ENCODE data around the gene TXNRD2. TPM values are rescaled to one million over a fixed set of nuclear protein-coding genes. Genes with fewer than 3 reads are reported as not detected.
"Not testable (repeated sequence)": the region's sequence is repeated elsewhere in the genome, so short reads cannot be mapped to it uniquely, and the experiment has no call there.

Gene TXNRD2
- total and polyA plus RNA-seq, 8 donors = 6.4 to 69.5 (median 42.3) TPM

GRCh38 chr22:19929586-19930550 is 11.8 kb downstream of the TXNRD2 start:
- Histone ChIP-seq H3K4me1 (peaks cover 7 to 24% (median 22%) of the 10 kb centered on the region in 4 donors), H3K27ac (no peak overlapping the region), H3K4me3 (no peak overlapping the region), H3K36me3 (peaks cover 0 to 22% (median 15%) of the 10 kb centered on the region in 4 donors), H3K27me3 (no peaks in the 10 kb centered on the region), H3K9me3 (peaks cover 0 to under 1% (median 0%) of the 10 kb centered on the region in 4 donors)
- no peak for DNase-seq
- TF ChIP-seq, protein P1, sequence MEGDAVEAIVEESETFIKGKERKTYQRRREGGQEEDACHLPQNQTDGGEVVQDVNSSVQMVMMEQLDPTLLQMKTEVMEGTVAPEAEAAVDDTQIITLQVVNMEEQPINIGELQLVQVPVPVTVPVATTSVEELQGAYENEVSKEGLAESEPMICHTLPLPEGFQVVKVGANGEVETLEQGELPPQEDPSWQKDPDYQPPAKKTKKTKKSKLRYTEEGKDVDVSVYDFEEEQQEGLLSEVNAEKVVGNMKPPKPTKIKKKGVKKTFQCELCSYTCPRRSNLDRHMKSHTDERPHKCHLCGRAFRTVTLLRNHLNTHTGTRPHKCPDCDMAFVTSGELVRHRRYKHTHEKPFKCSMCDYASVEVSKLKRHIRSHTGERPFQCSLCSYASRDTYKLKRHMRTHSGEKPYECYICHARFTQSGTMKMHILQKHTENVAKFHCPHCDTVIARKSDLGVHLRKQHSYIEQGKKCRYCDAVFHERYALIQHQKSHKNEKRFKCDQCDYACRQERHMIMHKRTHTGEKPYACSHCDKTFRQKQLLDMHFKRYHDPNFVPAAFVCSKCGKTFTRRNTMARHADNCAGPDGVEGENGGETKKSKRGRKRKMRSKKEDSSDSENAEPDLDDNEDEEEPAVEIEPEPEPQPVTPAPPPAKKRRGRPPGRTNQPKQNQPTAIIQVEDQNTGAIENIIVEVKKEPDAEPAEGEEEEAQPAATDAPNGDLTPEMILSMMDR (IDR thresholded peaks at IDR 0.05) = no peak
- TF ChIP-seq POLR2A (IDR thresholded peaks at IDR 0.05) (no peak), EP300 (IDR thresholded peaks at IDR 0.05) (no peak), POLR2AphosphoS5 (IDR thresholded peaks at IDR 0.05) (no peak)
- 86 to 93% (median 91%) methylated on average over 20 to 21 of the region's 21 CpGs for WGBS, 5 donors
- intact Hi-C loops (cut with DNase I; ENCODE audit: low total_unique reads) = no loop called here

DNA sequence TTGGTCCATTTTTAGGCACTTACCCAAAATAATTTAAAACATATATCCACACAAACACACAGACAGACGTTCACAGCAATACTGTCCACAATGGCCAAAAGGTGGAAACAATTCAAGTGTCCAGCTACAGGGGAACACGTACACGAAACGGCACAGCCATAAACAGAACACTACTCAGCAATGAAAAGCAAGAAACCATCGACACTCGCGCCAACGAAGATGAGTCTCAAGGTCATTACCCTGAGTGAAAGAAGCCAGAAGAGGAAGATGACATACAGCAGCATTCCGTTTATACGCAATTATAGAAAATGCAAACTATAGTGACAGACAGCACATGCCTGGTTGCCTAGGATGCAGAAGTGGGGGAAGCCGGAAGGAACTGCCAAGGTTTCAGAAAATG is 13.4 kb downstream of the TXNRD2 start:
- intact Hi-C loops (cut with DNase I; ENCODE audit: low total_unique reads) = no loop called here
- DNase-seq = no peak
- Histone ChIP-seq H3K4me1 (peaks cover 2 to 12% (median 11%) of the 10 kb centered on the region in 4 donors), H3K36me3 (peaks cover 0 to 31% (median 22%) of the 10 kb centered on the region in 4 donors), H3K4me3 (no peak overlapping the region), H3K27ac (no peak overlapping the region), H3K27me3 (no peaks in the 10 kb centered on the region), H3K9me3 (no peaks in the 10 kb centered on the region)
- 87 to 96% (median 90%) methylated on average over 11 of the region's 11 CpGs for WGBS, 5 donors
- TF ChIP-seq EP300 (IDR thresholded peaks at IDR 0.05) = no peak
- TF ChIP-seq POLR2AphosphoS5 (IDR thresholded peaks at IDR 0.05) = no peak
- TF ChIP-seq POLR2A (IDR thresholded peaks at IDR 0.05) = no peak
- TF ChIP-seq, protein P1 (IDR thresholded peaks at IDR 0.05) = no peak

DNA sequence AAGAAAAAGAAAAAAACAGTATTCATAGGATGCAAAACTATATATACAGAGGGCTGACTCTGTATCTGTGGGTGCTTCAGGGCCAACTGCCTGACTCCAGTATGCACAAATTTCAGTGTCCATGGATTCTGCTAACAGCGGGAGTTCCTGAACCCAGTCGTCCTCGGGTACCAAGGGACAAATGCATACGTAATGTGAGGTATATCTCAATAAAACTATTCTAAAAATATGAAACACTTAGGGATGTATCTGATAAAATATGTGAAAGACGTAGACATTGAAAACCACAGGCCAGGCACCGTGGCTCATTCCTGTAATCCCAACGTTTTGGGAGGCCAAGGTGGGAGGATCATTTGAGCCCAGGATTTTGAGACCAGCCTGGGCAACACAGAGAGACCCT is 13.9 kb downstream of the TXNRD2 start:
- H3K4me1 ChIP-seq = peaks cover 0 to 7% (median 6%) of the 10 kb centered on the region in 4 donors
- no peak for DNase-seq
- H3K36me3 ChIP-seq = peaks cover 0 to 32% (median 23%) of the 10 kb centered on the region in 4 donors
- no peak for TF ChIP-seq POLR2AphosphoS5 (IDR thresholded peaks at IDR 0.05)
- TF ChIP-seq, protein P1 (IDR thresholded peaks at IDR 0.05) = no peak
- no peak for TF ChIP-seq EP300 (IDR thresholded peaks at IDR 0.05)
- no peak for TF ChIP-seq POLR2A (IDR thresholded peaks at IDR 0.05)
- intact Hi-C loops (cut with DNase I; ENCODE audit: low total_unique reads) = no loop called here
- H3K27ac ChIP-seq = no peak overlapping the region
- H3K4me3 ChIP-seq = no peak overlapping the region
- 82 to 89% (median 89%) methylated on average over 7 of the region's 7 CpGs for WGBS, 5 donors
- H3K9me3 ChIP-seq = no peaks in the 10 kb centered on the region
- no peaks in the 10 kb centered on the region for H3K27me3 ChIP-seq

DNA sequence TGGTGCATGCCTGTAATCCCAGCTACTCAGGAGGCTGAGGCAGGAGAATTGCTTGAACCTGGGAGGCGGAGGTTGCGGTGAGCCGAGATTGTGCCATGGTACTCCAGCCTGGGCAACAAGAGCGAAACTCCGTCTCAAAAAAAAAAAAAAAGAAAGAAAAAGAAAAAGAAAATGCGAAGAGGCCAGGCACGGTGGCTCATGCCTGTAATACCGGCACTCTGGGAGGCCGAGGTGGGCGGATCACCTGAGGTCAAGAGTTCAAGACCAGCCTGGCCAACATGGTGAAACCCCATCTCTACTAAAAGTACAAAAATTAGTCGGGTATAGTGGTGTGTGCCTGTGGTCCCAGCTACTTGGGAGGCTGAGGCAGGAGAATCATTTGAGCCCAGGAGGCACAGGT is 15.6 kb downstream of the TXNRD2 start:
- H3K4me3 ChIP-seq; H3K27ac ChIP-seq; H3K9me3 ChIP-seq; H3K4me1 ChIP-seq; DNase-seq; intact Hi-C loops (cut with DNase I; ENCODE audit: low total_unique reads); H3K27me3 ChIP-seq: not testable (repeated sequence)
- peaks cover 0 to 31% (median 23%) of the 10 kb centered on the region in 4 donors for H3K36me3 ChIP-seq
- 83 to 98% (median 92%) methylated on average over 11 of the region's 11 CpGs for WGBS, 5 donors
